CD4-positive, alpha-beta memory T cell (primary cell): ENCODE measurements around the gene TMC3. TPM values are rescaled to one million over a fixed set of nuclear protein-coding genes. Genes with fewer than 3 reads are reported as not detected.

Source experiments
- CTCF ChIA-PET: fragments of 350-600 bp; sonication (Branson Sonifier 250); formaldehyde crosslinking; loops from one replicate; lab custom pipeline; 2021; ENCODE audit warnings: inconsistent platforms; ENCODE audit not compliant: partially characterized antibody; lab: Charles Lee
- POLR2A ChIA-PET: fragments of 350-600 bp; sonication (Branson Sonifier 250); formaldehyde crosslinking; loops from one replicate; lab custom pipeline; 2021; ENCODE audit not compliant: partially characterized antibody; lab: Charles Lee
- DNase-seq, 5 donors: peaks; one replicate each; pipeline versions ENCODE4 v3.0.0 to v3.0.0-alpha.2; 2020 to 2022; ENCODE audit warnings: mixed read lengths in 1 of 5
- H3K27ac ChIP-seq: one replicate; pipeline ENCODE4 v1.7.0; 2013; ENCODE audit warnings: low read depth, low read length
- H3K27me3 ChIP-seq: 2 replicates; pipeline ENCODE4 v1.7.0; 2013; ENCODE audit warnings: mild to moderate bottlenecking, low read length, moderate library complexity; ENCODE audit not compliant: insufficient read depth
- H3K36me3 ChIP-seq: 2 replicates; pipeline ENCODE4 v1.7.0; 2013; ENCODE audit warnings: mild to moderate bottlenecking, low read length, moderate library complexity; ENCODE audit not compliant: insufficient read depth
- H3K4me1 ChIP-seq: 2 replicates; pipeline ENCODE4 v1.7.0; 2013; ENCODE audit warnings: mild to moderate bottlenecking, low read length, moderate library complexity; ENCODE audit not compliant: insufficient read depth
- H3K4me3 ChIP-seq, 2 donors: one replicate each; pipeline ENCODE4 v1.7.0; 2013; ENCODE audit warnings: low read length in 2 of 2, mild to moderate bottlenecking in 1 of 2
- H3K9me3 ChIP-seq, 2 donors: one replicate each; pipeline ENCODE4 v1.7.0; 2013; ENCODE audit warnings: low read length in 2 of 2, control low read depth in 1 of 2; ENCODE audit not compliant: control insufficient read depth in 1 of 2
- H3K27ac Mint-ChIP-seq, 7 donors: one replicate each; pipeline ENCODE4 v1.8.0; 2020 to 2021; ENCODE audit warnings: mixed read lengths in 7 of 7, mild to moderate bottlenecking in 6 of 7, inconsistent platforms in 3 of 7, moderate library complexity in 3 of 7
- H3K27me3 Mint-ChIP-seq, 2 donors: one replicate each; pipeline ENCODE4 v1.8.0; 2020 to 2021; ENCODE audit warnings: mixed read lengths in 2 of 2
- H3K36me3 Mint-ChIP-seq, 2 donors: one replicate each; pipeline ENCODE4 v1.8.0; 2020 to 2021; ENCODE audit warnings: mixed read lengths in 2 of 2, inconsistent platforms in 1 of 2, mild to moderate bottlenecking in 1 of 2
- H3K4me1 Mint-ChIP-seq, 4 donors: one replicate each; pipeline ENCODE4 v1.8.0; 2020 to 2021; ENCODE audit warnings: mixed read lengths in 4 of 4, mild to moderate bottlenecking in 1 of 4
- H3K4me3 Mint-ChIP-seq, 8 donors: one replicate each; pipeline ENCODE4 v1.8.0; 2020 to 2021; ENCODE audit warnings: mixed read lengths in 8 of 8, mild to moderate bottlenecking in 7 of 8, moderate library complexity in 6 of 8, inconsistent platforms in 3 of 8
- H3K9me3 Mint-ChIP-seq, 8 donors: one replicate each; pipeline ENCODE4 v1.8.0; 2020 to 2021; ENCODE audit warnings: mixed read lengths in 8 of 8, mild to moderate bottlenecking in 5 of 8, inconsistent platforms in 3 of 8, moderate library complexity in 1 of 8
- intact Hi-C: fragments of 100-400 bp; cut with micrococcal nuclease; formaldehyde crosslinking; loops from one replicate; pipeline ENCODE4 v1.15.1; 2023
- polyA plus RNA-seq, 2 donors: library from polyadenylated mRNA; unstranded; fragments of 300-500 nt; fragmentation: Illumina TruSeq; gene quantifications; one replicate each; pipeline ENCODE4 v1.2.3, GENCODE V29; 2021
- total RNA-seq, 2 experiments: library from RNA; stranded (reverse); gene quantifications; one replicate each; pipeline ENCODE4 v1.2.3, GENCODE V29; 2021

The TMC3 gene
- total and polyA plus RNA-seq, 4 experiments from 2014 or later: 0.05 TPM; not detected in 3

DNA sequence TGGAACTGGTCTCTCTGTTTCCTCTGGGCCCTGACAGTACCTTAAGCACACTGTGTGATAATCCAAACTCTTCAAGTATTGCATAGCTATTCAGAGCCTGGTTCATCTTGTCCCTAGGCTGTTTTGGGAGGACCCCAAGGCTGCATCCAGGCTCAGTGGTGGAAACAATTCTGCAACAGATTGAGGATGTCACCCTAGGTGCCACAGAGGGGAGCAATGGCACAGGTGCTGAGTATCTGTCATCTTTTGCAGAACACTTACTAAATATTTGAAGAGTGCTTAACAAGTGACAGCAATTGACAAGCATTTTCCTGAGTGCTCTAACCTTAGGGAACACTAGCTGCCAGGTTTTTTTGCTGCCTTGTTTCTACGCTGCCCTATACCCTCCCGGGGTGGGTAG lies 77.8 kb downstream of the TMC3 start:
- H3K4me1 ChIP-seq: peaks cover 60% of the 10 kb centered on the region
- ChIA-PET POLR2A (interaction anchor here (0.5 to 17.7 kb wide), 11 partner anchors 9 to 1237 kb away, joined by 3 to 702 read pairs (median 14); partner anchors contain the start of genes EFL1, SAXO2, STARD5 and TLNRD1), CTCF (interaction anchor here (0.6 to 10.5 kb wide), 14 partner anchors 10 to 1247 kb away, joined by 3 to 107 read pairs (median 6); partner anchors contain the start of gene STARD5)
- peak overlapping the region; percentile 77 to 87 for H3K4me3 ChIP-seq
- no peaks in the 10 kb centered on the region for H3K27me3 ChIP-seq
- intact Hi-C loops: loop anchor here (1.0 to 10.0 kb wide), 6 partner anchors 8 to 1373 kb away; partner anchors contain the start of genes MEX3B and TLNRD1
- H3K9me3 ChIP-seq: no peaks in the 10 kb centered on the region
- peak overlapping the region; percentile 98 to 100 (median 100) for H3K4me3 Mint-ChIP-seq
- H3K4me1 Mint-ChIP-seq: peaks cover 50 to 82% (median 56%) of the 10 kb centered on the region in 4 donors
- H3K27ac Mint-ChIP-seq: peak overlapping the region; percentile 96 to 99 (median 98)
- peak overlapping the region; percentile 91 for H3K27ac ChIP-seq
- peaks cover 24% of the 10 kb centered on the region for H3K36me3 ChIP-seq
- no peak for DNase-seq
- no peaks in the 10 kb centered on the region for H3K9me3 Mint-ChIP-seq
- peaks cover 43 to 46% of the 10 kb centered on the region in 2 donors for H3K36me3 Mint-ChIP-seq
- H3K27me3 Mint-ChIP-seq: no peaks in the 10 kb centered on the region

DNA sequence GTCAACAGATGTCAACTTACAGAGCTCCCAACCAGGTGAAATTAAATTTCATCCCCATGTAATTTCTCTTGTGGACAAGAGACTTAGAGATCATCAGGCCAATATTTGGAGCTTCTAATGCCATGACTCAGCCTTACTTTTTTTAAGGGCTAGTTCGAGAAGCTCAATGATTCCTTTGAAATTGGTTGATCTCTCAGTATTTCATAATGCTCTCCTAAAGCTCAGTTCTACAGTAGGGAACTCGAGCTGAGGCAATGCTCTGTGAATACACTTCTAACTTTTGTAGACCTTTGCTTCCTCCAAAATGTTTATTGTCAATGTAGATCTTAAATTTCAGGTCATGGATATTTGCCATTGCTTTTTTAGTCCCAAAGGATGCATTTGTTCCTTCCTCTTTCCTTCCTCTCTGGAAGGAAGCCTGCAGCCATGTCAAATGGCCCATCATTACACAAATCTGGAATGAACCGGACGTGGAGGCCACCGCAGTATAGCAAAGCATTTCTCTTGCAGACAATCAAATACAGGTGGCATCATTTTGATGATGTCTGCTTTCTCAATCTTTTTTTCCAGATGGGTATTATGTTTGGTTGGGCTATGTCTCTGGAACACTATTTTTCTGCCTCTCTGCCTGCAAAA lies 78.4 kb downstream of the TMC3 start:
- Histone ChIP-seq H3K4me1 (peaks cover 60% of the 10 kb centered on the region), H3K4me3 (peak overlapping the region; percentile 77 to 87), H3K27ac (peak overlapping the region; percentile 91), H3K27me3 (no peaks in the 10 kb centered on the region), H3K9me3 (no peaks in the 10 kb centered on the region), H3K36me3 (peaks cover 19% of the 10 kb centered on the region)
- ChIA-PET POLR2A (interaction anchor here (0.5 to 17.7 kb wide), 6 partner anchors 9 to 320 kb away, joined by 3 to 702 read pairs (median 139); partner anchors contain the start of genes STARD5 and TLNRD1), CTCF (interaction anchor here (0.6 to 10.5 kb wide), 11 partner anchors 9 to 1247 kb away, joined by 3 to 107 read pairs (median 5); no protein-coding TSS in a partner anchor)
- intact Hi-C loops: loop anchor here (1.0 to 10.0 kb wide), 6 partner anchors 9 to 1373 kb away; partner anchors contain the start of genes MEX3B and TLNRD1
- Mint-ChIP-seq H3K4me3 (peak overlapping the region; percentile 98 to 100 (median 100)), H3K4me1 (peaks cover 51 to 82% (median 57%) of the 10 kb centered on the region in 4 donors), H3K9me3 (no peaks in the 10 kb centered on the region), H3K27ac (peak overlapping the region; percentile 96 to 99 (median 98)), H3K27me3 (no peaks in the 10 kb centered on the region), H3K36me3 (peaks cover 37 to 40% of the 10 kb centered on the region in 2 donors)
- peak in 1 of 5 donors; percentile 56 for DNase-seq

DNA sequence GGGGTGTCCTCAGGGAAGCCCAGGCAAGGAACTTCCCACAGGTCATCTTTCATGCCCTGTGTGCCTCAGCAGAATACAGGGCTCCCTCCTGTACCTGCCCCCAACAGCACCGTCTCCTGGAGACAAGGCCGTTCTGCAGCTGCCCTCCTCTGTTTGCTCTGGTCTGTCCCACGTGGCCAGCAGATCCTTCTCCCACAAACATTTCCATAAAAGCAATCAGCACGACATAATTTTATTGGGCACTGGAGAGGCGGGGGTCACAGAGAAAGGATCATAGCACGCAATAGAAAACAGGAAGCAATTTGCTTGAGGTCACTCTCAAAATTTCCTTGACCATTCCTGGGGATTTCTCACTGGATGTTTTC lies 79.5 kb downstream of the TMC3 start:
- peaks cover 26 to 29% of the 10 kb centered on the region in 2 donors for H3K36me3 Mint-ChIP-seq
- CTCF ChIA-PET: interaction anchor here (0.8 to 5.2 kb wide), 6 partner anchors 10 to 33 kb away, joined by 3 to 60 read pairs (median 4); no protein-coding TSS in a partner anchor
- peak overlapping the region; percentile 91 for H3K27ac ChIP-seq
- peak in 1 of 5 donors; percentile 39 for DNase-seq
- H3K9me3 ChIP-seq: no peaks in the 10 kb centered on the region
- H3K4me1 Mint-ChIP-seq: peaks cover 53 to 84% (median 64%) of the 10 kb centered on the region in 4 donors
- no peaks in the 10 kb centered on the region for H3K27me3 Mint-ChIP-seq
- H3K36me3 ChIP-seq: peaks cover 10% of the 10 kb centered on the region
- intact Hi-C loops: loop anchor here (10.0 kb wide), 1 partner anchor 290 kb away; the partner anchor contains the start of gene TLNRD1
- no peaks in the 10 kb centered on the region for H3K9me3 Mint-ChIP-seq
- H3K4me3 Mint-ChIP-seq: peak overlapping the region; percentile 81 to 100 (median 99)
- H3K27me3 ChIP-seq: no peaks in the 10 kb centered on the region
- POLR2A ChIA-PET: interaction anchor here (0.8 to 17.7 kb wide), 6 partner anchors 8 to 33 kb away, joined by 4 to 702 read pairs (median 139); partner anchors contain the start of gene STARD5
- peak overlapping the region; percentile 54 to 77 for H3K4me3 ChIP-seq
- peak overlapping the region; percentile 96 to 99 (median 98) for H3K27ac Mint-ChIP-seq
- H3K4me1 ChIP-seq: peaks cover 71% of the 10 kb centered on the region

DNA sequence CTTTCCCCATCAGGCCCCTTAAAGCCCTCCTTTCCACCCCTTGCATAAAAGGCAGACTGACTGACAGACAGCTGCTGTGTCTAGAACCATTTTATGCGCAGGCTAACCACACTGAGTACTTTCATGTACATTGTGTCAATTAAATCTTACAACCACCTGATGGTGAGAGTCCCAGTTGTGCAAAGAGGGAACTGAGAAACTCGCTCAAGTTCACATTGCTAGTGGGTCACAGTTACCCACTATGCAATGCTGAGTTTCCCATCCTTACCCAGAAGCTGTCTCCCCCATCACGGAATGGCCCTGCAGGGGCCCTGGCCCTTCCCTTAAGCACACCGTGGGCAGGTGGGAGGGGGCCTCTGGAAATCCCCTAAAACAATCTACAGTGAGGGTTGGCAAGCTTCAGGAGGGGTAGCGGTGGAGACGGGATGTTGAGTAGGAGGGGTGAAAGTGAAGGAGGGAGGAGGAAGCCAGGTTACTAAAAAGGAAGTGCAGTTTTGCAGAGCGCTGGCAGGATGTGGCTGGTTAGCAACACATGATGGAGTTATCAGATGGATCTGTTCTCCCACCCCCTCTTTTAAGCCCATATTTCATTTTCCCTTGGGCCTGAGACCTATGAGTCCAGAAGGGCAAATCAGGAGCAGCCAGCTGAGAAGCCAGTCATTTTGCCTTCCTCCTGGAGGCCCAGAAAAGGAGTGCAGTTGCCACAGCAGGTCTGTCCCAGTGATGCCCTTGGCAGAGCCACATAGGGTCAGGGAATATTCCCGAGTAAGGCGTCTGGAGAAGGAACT lies 80.1 kb downstream of the TMC3 start:
- no peaks in the 10 kb centered on the region for H3K9me3 Mint-ChIP-seq
- peak overlapping the region; percentile 54 to 77 for H3K4me3 ChIP-seq
- H3K27me3 Mint-ChIP-seq: no peaks in the 10 kb centered on the region
- H3K27ac Mint-ChIP-seq: peak overlapping the region; percentile 96 to 99 (median 98)
- ChIA-PET POLR2A (interaction anchor here (0.6 to 17.3 kb wide), 7 partner anchors 15 to 293 kb away, joined by 4 to 702 read pairs (median 9); partner anchors contain the start of genes STARD5 and TLNRD1), CTCF (interaction anchor here (1.1 to 5.2 kb wide), 5 partner anchors 8 to 27 kb away, joined by 3 to 60 read pairs (median 12); no protein-coding TSS in a partner anchor)
- peak; percentile 86 to 93 (median 88) for DNase-seq
- intact Hi-C loops: loop anchor here (10.0 kb wide), 1 partner anchor 289 kb away; the partner anchor contains the start of gene TLNRD1
- H3K36me3 Mint-ChIP-seq: peaks cover 20 to 24% of the 10 kb centered on the region in 2 donors
- H3K36me3 ChIP-seq: peaks cover 6% of the 10 kb centered on the region
- peaks cover 55 to 84% (median 68%) of the 10 kb centered on the region in 4 donors for H3K4me1 Mint-ChIP-seq
- peaks cover 75% of the 10 kb centered on the region for H3K4me1 ChIP-seq
- no peaks in the 10 kb centered on the region for H3K9me3 ChIP-seq
- H3K27ac ChIP-seq: peak overlapping the region; percentile 91
- no peaks in the 10 kb centered on the region for H3K27me3 ChIP-seq
- H3K4me3 Mint-ChIP-seq: peak overlapping the region; percentile 81 to 100 (median 99)

DNA sequence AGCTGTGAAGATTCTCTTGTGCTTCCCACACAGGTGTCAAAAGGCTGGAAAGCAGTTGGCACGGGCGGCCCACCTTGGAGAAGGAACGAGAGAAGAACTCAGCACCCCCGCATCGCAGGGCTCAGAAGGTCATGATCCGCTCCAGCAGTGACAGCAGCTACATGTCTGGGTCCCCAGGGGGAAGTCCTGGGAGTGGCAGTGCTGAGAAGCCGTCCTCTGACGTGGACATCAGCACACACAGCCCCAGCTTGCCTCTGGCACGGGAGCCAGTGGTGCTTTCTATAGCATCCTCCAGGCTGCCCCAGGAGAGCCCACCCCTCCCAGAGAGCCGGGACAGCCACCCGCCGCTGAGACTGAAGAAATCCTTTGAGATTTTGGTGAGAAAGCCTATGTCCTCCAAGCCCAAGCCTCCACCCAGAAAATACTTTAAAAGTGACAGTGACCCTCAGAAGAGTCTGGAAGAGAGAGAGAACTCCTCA lies 81.5 kb downstream of the TMC3 start:
- peaks cover 64 to 96% (median 79%) of the 10 kb centered on the region in 4 donors for H3K4me1 Mint-ChIP-seq
- Histone ChIP-seq H3K36me3 (no peaks in the 10 kb centered on the region), H3K9me3 (no peaks in the 10 kb centered on the region), H3K4me3 (peak overlapping the region in 1 of 2 donors; percentile 42), H3K4me1 (peaks cover 87% of the 10 kb centered on the region), H3K27me3 (no peaks in the 10 kb centered on the region), H3K27ac (peak overlapping the region; percentile 91)
- DNase-seq: peak in 4 of 5 donors; percentile 36 to 79 (median 54)
- H3K4me3 Mint-ChIP-seq: peak overlapping the region; percentile 80 to 100 (median 98)
- H3K36me3 Mint-ChIP-seq: peaks cover 7 to 10% of the 10 kb centered on the region in 2 donors
- H3K9me3 Mint-ChIP-seq: no peaks in the 10 kb centered on the region
- intact Hi-C loops: loop anchor here (10.0 kb wide), 1 partner anchor 288 kb away; the partner anchor contains the start of gene TLNRD1
- no peaks in the 10 kb centered on the region for H3K27me3 Mint-ChIP-seq
- ChIA-PET CTCF (interaction anchor here (1.1 to 5.2 kb wide), 7 partner anchors 9 to 107 kb away, joined by 3 to 60 read pairs (median 6); no protein-coding TSS in a partner anchor), POLR2A (interaction anchor here (1.3 to 17.3 kb wide), 5 partner anchors 13 to 293 kb away, joined by 4 to 702 read pairs (median 56); partner anchors contain the start of genes STARD5 and TLNRD1)
- peak overlapping the region; percentile 96 to 99 (median 98) for H3K27ac Mint-ChIP-seq
